Activated naive CD4-positive, alpha-beta T cell treated with anti-CD3 and anti-CD28 coated beads, Interleukin-2, amount 50 U/mL, for 72 hours (primary cell): ENCODE results near the gene CSAG3. TPM values are rescaled to one million over a fixed set of nuclear protein-coding genes. Genes with fewer than 3 reads are reported as not detected.
"Not testable (repeated sequence)": the region's sequence is repeated elsewhere in the genome, so short reads cannot be mapped to it uniquely, and the experiment has no call there.

Experiments
- ATAC-seq, 2 donors: fragments of 150-1000 bp; cut with Tn5 transposase; 2 replicates each; pipeline ENCODE4 v1.10.0; 2021; ENCODE audit warnings: mild to moderate bottlenecking in 2 of 2, moderate library complexity in 2 of 2
- DNase-seq, 2 donors: peaks; one replicate each; pipeline ENCODE4 v3.0.0; 2021 to 2022; ENCODE audit warnings: low spot score in 2 of 2
- H3K27ac Mint-ChIP-seq, 2 donors: one replicate each; pipeline ENCODE4 v1.8.0; 2022; ENCODE audit warnings: mild to moderate bottlenecking in 2 of 2, mixed read lengths in 2 of 2
- H3K36me3 Mint-ChIP-seq, 2 donors: one replicate each; pipeline ENCODE4 v1.8.0; 2022; ENCODE audit warnings: mixed read lengths in 2 of 2
- H3K9me3 Mint-ChIP-seq, 2 donors: one replicate each; pipeline ENCODE4 v1.8.0; 2022; ENCODE audit warnings: mixed read lengths in 2 of 2
- total RNA-seq, 2 donors: library from RNA; stranded (reverse); gene quantifications; one replicate each; pipeline ENCODE4 v1.2.3, GENCODE V29; 2022

CSAG3 gene
- total RNA-seq = not detected

GRCh38 chrX:152758918-152759317 lies at the start of gene CSAG3:
Gene CSAG3 (plus strand): TSS chrX:152759218.
- not testable (repeated sequence) for DNase-seq, H3K36me3 Mint-ChIP-seq, ATAC-seq, H3K9me3 Mint-ChIP-seq, H3K27ac Mint-ChIP-seq

GRCh38 chrX:152713195-152713594 lies 45.8 kb upstream of the CSAG3 start:
- not testable (repeated sequence) for H3K36me3 Mint-ChIP-seq, H3K27ac Mint-ChIP-seq, DNase-seq, ATAC-seq, H3K9me3 Mint-ChIP-seq

GRCh38 chrX:152713815-152714787 lies 44.9 kb upstream of the CSAG3 start, which contains the start of gene MAGEA2B:
Gene MAGEA2B (plus strand): TSS chrX:152714628. CDS start chrX:152717107, 2,479 bp downstream.
- H3K27ac Mint-ChIP-seq, ATAC-seq, DNase-seq: not testable (repeated sequence)

GRCh38 chrX:152725409-152725808 lies 33.6 kb upstream of the CSAG3 start:
- ATAC-seq (no peak), DNase-seq (no peak)
- Mint-ChIP-seq H3K9me3 (no peaks in the 10 kb centered on the region), H3K27ac (no peak overlapping the region), H3K36me3 (no peaks in the 10 kb centered on the region)

More at GRCh38 chrX:152713815-152714787, 44.9 kb upstream of the CSAG3 start, which contains the start of gene MAGEA2B:
- H3K36me3 Mint-ChIP-seq, H3K9me3 Mint-ChIP-seq: not testable (repeated sequence)

GRCh38 chrX:152733261-152733975 lies 25.6 kb upstream of the CSAG3 start, which contains the start of the genes CSAG1 and MAGEA12:
Gene CSAG1 (minus strand): TSS chrX:152733721. CDS start chrX:152732460, 1,261 bp downstream.
Gene MAGEA12 (plus strand): TSS chrX:152733757. CDS start chrX:152736162, 2,405 bp downstream.
- no peak for ATAC-seq
- H3K9me3 Mint-ChIP-seq = no peaks in the 10 kb centered on the region
- no peak within 1 kb of the TSS for H3K27ac Mint-ChIP-seq
- no peaks in the 10 kb centered on the region for H3K36me3 Mint-ChIP-seq
- DNase-seq = no peak

GRCh38 chrX:152734143-152734858 lies 24.7 kb upstream of the CSAG3 start:
- not testable (repeated sequence) for DNase-seq, ATAC-seq, H3K36me3 Mint-ChIP-seq, H3K27ac Mint-ChIP-seq, H3K9me3 Mint-ChIP-seq

GRCh38 chrX:152735101-152735500 lies 23.9 kb upstream of the CSAG3 start:
- ATAC-seq = no peak

DNA sequence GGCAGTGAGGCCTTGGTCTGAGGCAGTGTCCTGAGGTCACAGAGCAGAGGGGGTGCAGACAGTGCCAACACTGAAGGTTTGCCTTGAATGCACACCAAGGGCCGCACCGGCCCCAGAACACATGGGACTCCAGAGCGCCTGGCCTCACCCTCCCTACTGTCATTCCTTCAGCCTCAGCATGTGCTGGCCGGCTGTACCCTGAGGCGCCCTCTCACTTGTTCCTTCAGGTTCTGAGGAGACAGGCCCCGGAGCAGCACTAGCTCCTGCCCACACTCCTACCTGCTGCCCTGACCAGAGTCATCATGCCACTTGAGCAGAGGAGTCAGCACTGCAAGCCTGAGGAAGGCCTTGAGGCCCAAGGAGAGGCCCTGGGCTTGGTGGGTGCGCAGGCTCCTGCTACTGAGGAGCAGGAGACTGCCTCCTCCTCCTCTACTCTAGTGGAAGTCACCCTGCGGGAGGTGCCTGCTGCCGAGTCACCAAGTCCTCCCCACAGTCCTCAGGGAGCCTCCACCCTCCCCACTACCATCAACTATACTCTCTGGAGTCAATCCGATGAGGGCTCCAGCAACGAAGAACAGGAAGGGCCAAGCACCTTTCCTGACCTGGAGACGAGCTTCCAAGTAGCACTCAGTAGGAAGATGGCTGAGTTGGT lies 23.0 kb upstream of the CSAG3 start:
- DNase-seq = no peak
- H3K9me3 Mint-ChIP-seq = no peaks in the 10 kb centered on the region
- no peak for ATAC-seq
- H3K27ac Mint-ChIP-seq = no peak overlapping the region
- no peaks in the 10 kb centered on the region for H3K36me3 Mint-ChIP-seq

More at GRCh38 chrX:152735101-152735500, 23.9 kb upstream of the CSAG3 start:
- no peak for DNase-seq
- no peaks in the 10 kb centered on the region for H3K36me3 Mint-ChIP-seq
- H3K27ac Mint-ChIP-seq = no peak overlapping the region
- no peaks in the 10 kb centered on the region for H3K9me3 Mint-ChIP-seq

GRCh38 chrX:152736528-152736927 lies 22.5 kb upstream of the CSAG3 start:
- ATAC-seq, DNase-seq, H3K27ac Mint-ChIP-seq, H3K9me3 Mint-ChIP-seq, H3K36me3 Mint-ChIP-seq: not testable (repeated sequence)

DNA sequence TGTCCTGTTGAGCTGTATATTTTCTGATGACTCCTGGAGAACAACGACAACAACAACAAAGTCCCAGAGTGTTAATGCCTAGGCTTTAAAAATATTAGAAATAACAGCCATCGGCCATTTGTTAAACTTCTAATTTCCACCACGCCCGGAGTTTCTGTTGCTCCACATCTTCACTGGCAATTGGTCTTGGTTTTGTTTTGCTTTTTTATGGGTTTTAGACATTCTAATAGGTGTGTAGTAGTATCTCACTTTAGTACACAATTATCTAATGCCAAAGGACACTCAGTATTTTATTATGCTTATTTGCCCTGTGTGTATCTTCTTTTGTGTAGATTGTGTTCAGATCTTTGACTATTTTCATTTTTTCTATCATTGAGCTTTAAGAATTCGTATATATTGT lies 20.5 kb upstream of the CSAG3 start:
- Mint-ChIP-seq H3K36me3 (no peaks in the 10 kb centered on the region), H3K27ac (no peak overlapping the region), H3K9me3 (no peaks in the 10 kb centered on the region)
- no peak for ATAC-seq
- no peak for DNase-seq

- not testable (repeated sequence) for H3K27ac Mint-ChIP-seq, ATAC-seq, H3K9me3 Mint-ChIP-seq, H3K36me3 Mint-ChIP-seq, DNase-seq
Measured at GRCh38 chrX:152753686-152754650, 5.0 kb upstream of the CSAG3 start, which contains the start of gene MAGEA2. Gene MAGEA2 (minus strand): TSS chrX:152753842. CDS start chrX:152751363, 2,479 bp downstream.

- not testable (repeated sequence) for H3K36me3 Mint-ChIP-seq, DNase-seq, ATAC-seq, H3K27ac Mint-ChIP-seq, H3K9me3 Mint-ChIP-seq
Measured at GRCh38 chrX:152754871-152755270, 4.1 kb upstream of the CSAG3 start.

DNA sequence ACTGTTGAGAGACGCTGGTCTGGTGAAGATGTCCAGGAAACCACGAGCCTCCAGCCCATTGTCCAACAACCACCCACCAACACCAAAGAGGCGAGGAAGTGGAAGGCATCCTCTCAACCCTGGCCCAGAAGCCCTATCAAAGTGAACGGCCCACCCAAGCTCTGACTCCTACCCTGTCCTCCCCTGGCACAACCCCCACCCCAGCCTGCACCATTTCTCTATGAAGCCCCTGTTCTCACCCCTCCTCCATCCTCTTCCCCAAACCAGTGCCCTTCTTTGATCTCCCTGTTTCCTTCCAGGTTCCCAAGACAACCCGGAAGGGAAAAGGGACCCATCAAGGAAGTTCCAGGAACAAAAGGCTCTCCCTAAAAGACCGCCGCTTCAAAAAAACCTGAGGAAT lies 526 bp downstream of the CSAG3 start:
- not testable (repeated sequence) for H3K27ac Mint-ChIP-seq, DNase-seq, H3K9me3 Mint-ChIP-seq, ATAC-seq, H3K36me3 Mint-ChIP-seq

- not testable (repeated sequence) for DNase-seq, H3K9me3 Mint-ChIP-seq, H3K36me3 Mint-ChIP-seq, H3K27ac Mint-ChIP-seq, ATAC-seq
Measured at GRCh38 chrX:152761582-152761981, 2.6 kb downstream of the CSAG3 start.

DNA sequence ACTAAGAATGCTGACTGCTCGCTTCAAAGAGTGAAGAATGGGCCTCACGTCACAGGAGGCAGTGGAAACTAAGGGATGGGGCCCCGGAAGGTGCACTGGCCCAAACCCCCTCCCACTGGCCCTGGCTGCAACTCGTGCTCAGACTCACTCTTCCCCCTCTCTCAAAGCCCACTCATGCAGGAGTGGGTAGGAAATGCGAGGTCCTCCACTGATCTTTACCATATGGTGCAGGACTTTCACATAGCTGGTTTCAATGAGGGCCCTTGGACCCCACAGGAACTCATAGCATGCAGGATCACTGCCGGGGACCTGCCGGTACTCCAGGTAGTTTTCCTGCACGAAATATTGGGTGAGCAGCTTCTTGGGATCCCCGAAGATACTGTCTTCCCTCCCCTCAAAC lies 7.5 kb downstream of the CSAG3 start:
- H3K9me3 Mint-ChIP-seq, ATAC-seq, DNase-seq, H3K36me3 Mint-ChIP-seq, H3K27ac Mint-ChIP-seq: not testable (repeated sequence)
